A549 (cell line): ENCODE results near the gene ERBB2. TPM values are rescaled to one million over a fixed set of nuclear protein-coding genes. Genes with fewer than 3 reads are reported as not detected.

Experiments
- ATAC-seq, 2 experiments: fragments of 200-7000 bp in 1 of 2; fragments of >200 bp in 1 of 2; cut with Nextera tagmentation in 1 of 2; cut with Tn5 transposase in 1 of 2; 3 replicates each; pipeline versions ENCODE4 v1.8.0 to v1.9.1; 2018 to 2020; ENCODE audit warnings: mild to moderate bottlenecking in 1 of 2, moderate library complexity in 1 of 2
- CTCF ChIA-PET: fragments of 300-600 bp; sonication (Branson Sonifier 250); formaldehyde crosslinking; extraction: SDS; loops from one replicate; lab custom pipeline; 2021; ENCODE audit warnings: antibody characterized with exemption, inconsistent platforms; lab: Yijun Ruan, JAX
- POLR2A ChIA-PET: fragments of 350-600 bp; formaldehyde crosslinking; extraction: SDS; loops from one replicate; lab custom pipeline; 2021; ENCODE audit warnings: antibody characterized with exemption, inconsistent platforms; lab: Yijun Ruan, JAX
- DNase-seq, 2 experiments: peaks; one replicate each; pipeline versions ENCODE4 v3.0.0 to v3.0.0-alpha.2; 2011 to 2016; ENCODE audit warnings: low read depth in 1 of 2, low spot score in 1 of 2
- FAIRE-seq: peaks from 2 replicates; lab custom pipeline; 2011; peaks lifted over from hg19 to GRCh38; lab: Jason Lieb, UNC
- H3K27ac ChIP-seq, 2 experiments: fragments of >200 bp; sonication (Bioruptor Twin); formaldehyde crosslinking; 3 replicates each; pipeline ENCODE4 v1.5.1; 2016 to 2017
- H3K4me1 ChIP-seq: fragments of >200 bp; sonication (Bioruptor Twin); formaldehyde crosslinking; 3 replicates; pipeline ENCODE4 v1.6.1; 2016
- H3K4me2 ChIP-seq: fragments of >200 bp; sonication (Bioruptor Twin); formaldehyde crosslinking; 3 replicates; pipeline ENCODE4 v1.6.1; 2016
- H3K4me3 ChIP-seq: fragments of >200 bp; sonication (Bioruptor Twin); formaldehyde crosslinking; 3 replicates; pipeline ENCODE4 v1.5.1; 2016
- H3K9me3 ChIP-seq: fragments of >200 bp; sonication (Bioruptor Twin); formaldehyde crosslinking; 3 replicates; pipeline ENCODE4 v1.6.1; 2016
- CBX2 ChIP-seq: fragments of 200-600 bp; sonication (generic); IDR thresholded peaks from 2 replicates; pipeline ENCODE4 v1.6.1; 2016; ENCODE audit warnings: low read depth, mild to moderate bottlenecking, borderline replicate concordance
- CEBPB ChIP-seq, 2 experiments: fragments of >200 bp in 1 of 2; sonication (Bioruptor Twin) in 1 of 2; formaldehyde crosslinking in 1 of 2; IDR thresholded peaks; 2 replicates each; pipeline ENCODE4 v1.6.1; 2012 to 2016
- EHF ChIP-seq: fragments of 250-450 bp; sonication (Bioruptor Pico); IDR thresholded peaks from 2 replicates; pipeline ENCODE4 v1.5.0; 2020; ENCODE audit warnings: mild to moderate bottlenecking
- ESRRA ChIP-seq: fragments of 150-350 bp; IDR thresholded peaks from 2 replicates; pipeline ENCODE4 v1.6.1; 2014; ENCODE audit warnings: mild to moderate bottlenecking, low read length, borderline replicate concordance
- FOSL2 ChIP-seq, 2 experiments: fragments of 450-650 bp in 1 of 2; fragments of >200 bp in 1 of 2; sonication (Bioruptor Twin) in 1 of 2; formaldehyde crosslinking; IDR thresholded peaks; 2 replicates each; pipeline versions ENCODE4 v1.5.0 to v1.6.1; 2016 to 2020; ENCODE audit warnings: mild to moderate bottlenecking in 1 of 2, moderate library complexity in 1 of 2
- HDAC2 ChIP-seq: fragments of 200-600 bp; sonication (generic); IDR thresholded peaks from 2 replicates; pipeline ENCODE4 v1.6.1; 2016
- HOXA7 ChIP-seq: fragments of 250-450 bp; sonication (Bioruptor Pico); IDR thresholded peaks from 2 replicates; pipeline ENCODE4 v1.5.0; 2020; ENCODE audit warnings: mild to moderate bottlenecking, moderate library complexity
- HOXB13 ChIP-seq: fragments of 250-450 bp; sonication (Bioruptor Pico); IDR thresholded peaks from 2 replicates; pipeline ENCODE4 v1.5.0; 2020; ENCODE audit warnings: low read depth, mild to moderate bottlenecking, moderate library complexity
- HOXB5 ChIP-seq: fragments of 250-450 bp; sonication (Bioruptor Pico); IDR thresholded peaks from 2 replicates; pipeline ENCODE4 v1.5.0; 2020; ENCODE audit warnings: mild to moderate bottlenecking, moderate library complexity
- MAFK ChIP-seq: fragments of 450-650 bp; IDR thresholded peaks from 2 replicates; pipeline ENCODE4 v1.6.1; 2014; ENCODE audit not compliant: partially characterized antibody
- PHF8 ChIP-seq: fragments of 200-600 bp; sonication (generic); IDR thresholded peaks from 2 replicates; pipeline ENCODE4 v1.6.1; 2016; ENCODE audit warnings: low read depth, mild to moderate bottlenecking, antibody characterized with exemption, moderate library complexity, borderline replicate concordance
- RAD21 ChIP-seq, 2 experiments: fragments of >200 bp in 1 of 2; sonication (Bioruptor Twin) in 1 of 2; formaldehyde crosslinking in 1 of 2; IDR thresholded peaks in 1 of 2; conservative IDR thresholded peaks in 1 of 2; 2 replicates in 1 of 2; 3 replicates in 1 of 2; pipeline ENCODE4 v1.6.1; 2012 to 2018; ENCODE audit warnings: inconsistent platforms in 1 of 2
- RCOR1 ChIP-seq: fragments of 150-350 bp; IDR thresholded peaks from 2 replicates; pipeline ENCODE4 v1.6.1; 2014; ENCODE audit warnings: antibody characterized with exemption, low read length, low read depth
- RNF2 ChIP-seq: fragments of 200-600 bp; sonication (generic); IDR thresholded peaks from 2 replicates; pipeline ENCODE4 v1.6.1; 2016; ENCODE audit warnings: low read depth, mild to moderate bottlenecking, antibody characterized with exemption, moderate library complexity, borderline replicate concordance
- SMC3 ChIP-seq: fragments of >200 bp; sonication (Bioruptor Twin); formaldehyde crosslinking; IDR thresholded peaks from 3 replicates; pipeline ENCODE4 v1.6.1; 2018; ENCODE audit warnings: inconsistent platforms
- ZFP36 ChIP-seq: fragments of 450-650 bp; IDR thresholded peaks from 2 replicates; pipeline ENCODE4 v1.6.1; 2014; ENCODE audit warnings: borderline replicate concordance; ENCODE audit not compliant: partially characterized antibody
- ZSCAN20 ChIP-seq: fragments of 250-450 bp; sonication (Bioruptor Pico); IDR thresholded peaks from 2 replicates; pipeline ENCODE4 v1.8.0; 2022; ENCODE audit warnings: mild to moderate bottlenecking, moderate library complexity
- WGBS: methylation state at CpG from one replicate; pipeline ENCODE4 v1.1.6; 2017; ENCODE audit errors: missing lambda C conversion rate; 5-methylcytosine and 5-hydroxymethylcytosine counted together
- polyA plus RNA-seq, 4 experiments: library from polyadenylated mRNA; depleted of rRNA in 3 of 4; stranded (reverse); fragments of >200 nt; fragmentation: RNase III in 1 of 4; extraction: RNeasy Plus Mini Kit Qiagen cat#74134 plus additional on column Dnase treatment in 1 of 4; gene quantifications; 2 replicates in 3 of 4; 3 replicates in 1 of 4; pipeline ENCODE4 v1.2.3, GENCODE V29; 2011 to 2017
- TF ChIP-seq, protein P1 (sequence below): fragments of 150-350 bp; IDR thresholded peaks from 2 replicates; pipeline ENCODE4 v1.6.1; 2014; ENCODE audit warnings: low read depth, mild to moderate bottlenecking, low read length
- TF ChIP-seq, protein P2 (sequence below): fragments of 200-600 bp; sonication (generic); IDR thresholded peaks from 2 replicates; pipeline ENCODE4 v1.6.1; 2016; ENCODE audit warnings: antibody characterized with exemption, mild to moderate bottlenecking, moderate library complexity
- TF ChIP-seq, protein P3 (sequence below): fragments of >200 bp; sonication (Bioruptor Twin); formaldehyde crosslinking; IDR thresholded peaks from 2 replicates; pipeline ENCODE4 v1.6.1; 2016

The ERBB2 gene
- polyA plus RNA-seq, 2 of the 4 experiments (the other 2 are of a cell fraction) = 22.4 to 32.0 TPM

DNA sequence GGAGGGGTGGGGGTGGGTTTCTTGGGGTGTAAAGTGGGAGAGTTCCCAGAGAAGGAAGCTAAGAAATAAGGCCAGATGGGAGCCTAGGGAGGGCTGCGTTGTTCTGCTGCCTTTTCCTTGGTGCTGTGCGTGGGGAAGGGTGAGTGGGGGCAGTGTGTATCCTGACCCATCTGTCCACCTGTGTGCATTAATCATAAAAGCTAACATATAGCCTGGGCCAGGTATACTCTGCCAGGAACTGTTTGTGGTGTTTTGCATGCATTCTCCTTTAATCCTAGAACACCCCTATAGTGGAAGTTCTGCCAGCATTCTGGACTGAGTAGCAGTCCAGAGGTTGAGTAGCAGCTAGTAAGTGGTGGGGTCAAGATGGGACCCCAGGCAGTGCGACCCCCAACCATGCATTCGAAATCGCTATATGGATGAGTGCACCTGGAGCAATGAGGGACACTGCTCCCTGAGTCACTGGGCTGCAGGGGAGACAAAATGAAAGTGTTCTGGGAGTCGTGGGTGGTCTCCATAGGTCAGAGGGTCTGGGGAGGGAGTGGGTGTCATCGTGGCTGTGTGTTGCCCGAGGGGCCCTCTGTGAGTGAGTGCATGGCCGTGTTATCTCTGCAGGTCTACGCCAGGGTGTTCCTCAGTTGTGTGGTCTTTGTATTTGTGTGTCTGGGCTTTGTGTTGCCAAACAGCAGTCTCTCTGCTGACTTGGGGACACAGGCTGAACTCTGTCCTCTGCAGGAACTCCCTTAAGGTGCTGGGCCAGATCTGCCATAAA, 1.3 kb downstream of the ERBB2 start:
- ATAC-seq (peak in 1 of 2 experiments; percentile 8; a peak in 2 of 6 replicates), FAIRE-seq (no peak), DNase-seq (peak; percentile 36 to 65)
- no peaks in the 10 kb centered on the region for H3K9me3 ChIP-seq
- ChIA-PET POLR2A (interaction anchor here (2.6 to 2.7 kb wide), 2 partner anchors 13 to 29 kb away, joined by 42 to 60 read pairs; partner anchors contain the start of genes MIEN1 and PGAP3), CTCF (interaction anchor here (0.6 to 50.7 kb wide), 12 partner anchors 9 to 129 kb away, joined by 3 to 1391 read pairs (median 8); partner anchors contain the start of genes MIEN1, PNMT, PPP1R1B and STARD3)
- peak overlapping the region; percentile 78 for H3K4me3 ChIP-seq
- H3K27ac ChIP-seq = peak overlapping the region; percentile 79 to 97
- H3K4me2 ChIP-seq = peak overlapping the region; percentile 81
- peaks cover 64% of the 10 kb centered on the region for H3K4me1 ChIP-seq
- 61% methylated on average over 10 of the region's 10 CpGs for WGBS
- no peak for TF ChIP-seq HDAC2
- TF ChIP-seq CEBPB (IDR thresholded peaks at IDR 0.05) = no peak
- TF ChIP-seq CBX2 = no peak
- TF ChIP-seq ESRRA = no peak
- no peak for TF ChIP-seq RAD21 (conservative IDR thresholded peaks at IDR 0.05 in 1 of 2, IDR thresholded peaks at IDR 0.05 in 1 of 2)
- TF ChIP-seq ZSCAN20 = no peak
- no peak for TF ChIP-seq RNF2
- TF ChIP-seq HOXB13 (CRISPR knock-in tag) = no peak
- no peak for TF ChIP-seq SMC3

DNA sequence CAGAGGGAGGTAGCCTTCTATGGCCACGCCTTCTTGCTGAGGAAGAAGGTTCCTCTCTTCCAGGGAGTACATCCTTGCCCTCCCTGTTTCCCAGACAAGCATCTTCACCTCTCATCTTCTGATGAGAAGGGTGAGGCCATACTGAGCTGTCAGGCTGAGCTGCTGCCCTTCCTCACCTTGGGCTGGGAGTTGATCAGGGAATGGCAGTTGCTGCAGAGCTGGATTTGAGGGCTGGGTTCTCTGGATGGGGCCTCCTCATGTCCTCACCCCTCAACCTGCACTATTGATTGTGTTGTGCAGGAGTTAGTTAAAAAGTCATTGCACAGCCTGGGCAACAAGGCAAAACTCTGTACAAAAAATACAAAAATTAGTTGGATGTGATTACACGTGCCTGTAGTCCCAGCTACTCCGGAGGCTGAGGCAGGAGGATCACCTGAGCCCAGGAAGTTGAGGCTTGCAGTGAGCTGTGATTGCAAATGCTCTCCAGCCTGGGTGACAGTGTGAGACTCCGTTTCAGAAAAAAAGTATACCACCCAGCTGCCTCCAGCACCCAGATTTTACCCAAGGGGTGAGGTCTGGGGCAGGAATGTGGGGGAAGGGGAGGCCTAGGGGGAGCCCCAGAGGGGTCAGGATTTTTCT, 2.0 kb downstream of the ERBB2 start:
- Histone ChIP-seq H3K27ac (peak overlapping the region; percentile 21 to 61; a peak in 2 of 6 replicates), H3K4me1 (peaks cover 66% of the 10 kb centered on the region), H3K9me3 (no peaks in the 10 kb centered on the region)
- POLR2A ChIA-PET = no interaction called here
- no peak for FAIRE-seq
- no peak; a peak in 1 of 6 replicates for ATAC-seq
- CTCF ChIA-PET = interaction anchor here (0.6 to 50.7 kb wide), 8 partner anchors 10 to 128 kb away, joined by 3 to 1391 read pairs (median 7); partner anchors contain the start of genes MIEN1, PPP1R1B, STARD3 and TCAP
- TF ChIP-seq ZFP36 (no peak), MAFK (no peak), EHF (CRISPR knock-in tag) (no peak), FOSL2 (IDR thresholded peaks at IDR 0.05) (no peak), FOSL2 (CRISPR knock-in tag; IDR thresholded peaks at IDR 0.05) (no peak), PHF8 (no peak), RCOR1 (no peak), HOXA7 (CRISPR knock-in tag) (no peak), HOXB5 (no peak)
- TF ChIP-seq, protein P1, sequence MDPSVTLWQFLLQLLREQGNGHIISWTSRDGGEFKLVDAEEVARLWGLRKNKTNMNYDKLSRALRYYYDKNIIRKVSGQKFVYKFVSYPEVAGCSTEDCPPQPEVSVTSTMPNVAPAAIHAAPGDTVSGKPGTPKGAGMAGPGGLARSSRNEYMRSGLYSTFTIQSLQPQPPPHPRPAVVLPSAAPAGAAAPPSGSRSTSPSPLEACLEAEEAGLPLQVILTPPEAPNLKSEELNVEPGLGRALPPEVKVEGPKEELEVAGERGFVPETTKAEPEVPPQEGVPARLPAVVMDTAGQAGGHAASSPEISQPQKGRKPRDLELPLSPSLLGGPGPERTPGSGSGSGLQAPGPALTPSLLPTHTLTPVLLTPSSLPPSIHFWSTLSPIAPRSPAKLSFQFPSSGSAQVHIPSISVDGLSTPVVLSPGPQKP = no peak
- TF ChIP-seq, protein P2, sequence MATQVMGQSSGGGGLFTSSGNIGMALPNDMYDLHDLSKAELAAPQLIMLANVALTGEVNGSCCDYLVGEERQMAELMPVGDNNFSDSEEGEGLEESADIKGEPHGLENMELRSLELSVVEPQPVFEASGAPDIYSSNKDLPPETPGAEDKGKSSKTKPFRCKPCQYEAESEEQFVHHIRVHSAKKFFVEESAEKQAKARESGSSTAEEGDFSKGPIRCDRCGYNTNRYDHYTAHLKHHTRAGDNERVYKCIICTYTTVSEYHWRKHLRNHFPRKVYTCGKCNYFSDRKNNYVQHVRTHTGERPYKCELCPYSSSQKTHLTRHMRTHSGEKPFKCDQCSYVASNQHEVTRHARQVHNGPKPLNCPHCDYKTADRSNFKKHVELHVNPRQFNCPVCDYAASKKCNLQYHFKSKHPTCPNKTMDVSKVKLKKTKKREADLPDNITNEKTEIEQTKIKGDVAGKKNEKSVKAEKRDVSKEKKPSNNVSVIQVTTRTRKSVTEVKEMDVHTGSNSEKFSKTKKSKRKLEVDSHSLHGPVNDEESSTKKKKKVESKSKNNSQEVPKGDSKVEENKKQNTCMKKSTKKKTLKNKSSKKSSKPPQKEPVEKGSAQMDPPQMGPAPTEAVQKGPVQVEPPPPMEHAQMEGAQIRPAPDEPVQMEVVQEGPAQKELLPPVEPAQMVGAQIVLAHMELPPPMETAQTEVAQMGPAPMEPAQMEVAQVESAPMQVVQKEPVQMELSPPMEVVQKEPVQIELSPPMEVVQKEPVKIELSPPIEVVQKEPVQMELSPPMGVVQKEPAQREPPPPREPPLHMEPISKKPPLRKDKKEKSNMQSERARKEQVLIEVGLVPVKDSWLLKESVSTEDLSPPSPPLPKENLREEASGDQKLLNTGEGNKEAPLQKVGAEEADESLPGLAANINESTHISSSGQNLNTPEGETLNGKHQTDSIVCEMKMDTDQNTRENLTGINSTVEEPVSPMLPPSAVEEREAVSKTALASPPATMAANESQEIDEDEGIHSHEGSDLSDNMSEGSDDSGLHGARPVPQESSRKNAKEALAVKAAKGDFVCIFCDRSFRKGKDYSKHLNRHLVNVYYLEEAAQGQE = no peak
- TF ChIP-seq, protein P3, sequence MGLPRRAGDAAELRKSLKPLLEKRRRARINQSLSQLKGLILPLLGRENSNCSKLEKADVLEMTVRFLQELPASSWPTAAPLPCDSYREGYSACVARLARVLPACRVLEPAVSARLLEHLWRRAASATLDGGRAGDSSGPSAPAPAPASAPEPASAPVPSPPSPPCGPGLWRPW = no peak
- TF ChIP-seq, all 56 proteins: peak for 0
- DNase-seq = no peak
- H3K4me2 ChIP-seq = peak overlapping the region; percentile 81
- 77% methylated on average over 4 of the region's 4 CpGs for WGBS
- H3K4me3 ChIP-seq = no peak overlapping the region
